Prostate gland (tissue), 2 donors: Measurements from ENCODE around the gene ADH1B.

ENCODE experiments used
- POLR2A ChIP-seq: fragments of 450-650 bp; IDR thresholded peaks from one replicate; pipeline ENCODE4 v1.6.1; 2016; ENCODE audit warnings: antibody characterized with exemption, mild to moderate bottlenecking
- POLR2AphosphoS5 ChIP-seq: sonication (generic); formaldehyde crosslinking; IDR thresholded peaks from one replicate; pipeline ENCODE4 v1.6.1; 2017; ENCODE audit warnings: antibody characterized with exemption
- TF ChIP-seq, protein P1 (sequence below), 4 experiments: fragments of 200-600 bp in 2 of 4; fragments of 450-650 bp in 2 of 4; sonication (generic) in 2 of 4; IDR thresholded peaks; 1 replicate in 3 of 4; 2 replicates in 1 of 4; pipeline ENCODE4 v1.5.1; 2016 to 2019; ENCODE audit warnings: antibody characterized with exemption in 4 of 4, mild to moderate bottlenecking in 2 of 4, moderate library complexity in 2 of 4

DNA sequence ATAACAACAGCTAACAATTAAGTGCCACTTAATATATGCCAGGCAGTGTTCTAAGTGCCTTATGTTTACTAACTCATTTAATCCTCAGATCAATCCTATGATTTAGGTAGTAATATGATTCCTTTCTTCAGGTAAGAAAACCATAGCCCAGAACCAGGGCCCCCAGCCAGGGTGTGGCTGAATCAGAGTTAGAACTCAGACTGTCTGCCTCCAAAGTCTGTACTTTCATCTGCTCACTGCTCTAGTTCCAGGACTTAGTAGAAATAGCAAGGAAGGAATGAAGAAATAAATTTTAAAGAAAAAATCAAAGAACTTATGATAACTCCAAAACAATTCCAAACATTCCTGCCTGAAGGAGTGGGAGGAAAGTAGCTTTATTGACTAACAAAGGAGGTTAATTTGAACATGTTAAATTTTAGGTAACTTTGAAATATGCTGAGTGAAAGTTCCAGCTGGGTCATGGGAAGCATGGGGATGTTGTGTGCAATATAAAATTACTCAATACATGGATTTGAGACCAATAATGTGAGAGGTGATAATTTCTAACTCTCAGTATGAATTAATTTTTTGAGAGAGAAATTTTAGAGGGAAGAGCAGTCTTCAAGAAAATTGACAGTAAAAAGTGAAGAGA lies 40.2 kb upstream of the ADH1B start:
- TF ChIP-seq POLR2AphosphoS5 (no peak), POLR2A (no peak)
- TF ChIP-seq, protein P1, sequence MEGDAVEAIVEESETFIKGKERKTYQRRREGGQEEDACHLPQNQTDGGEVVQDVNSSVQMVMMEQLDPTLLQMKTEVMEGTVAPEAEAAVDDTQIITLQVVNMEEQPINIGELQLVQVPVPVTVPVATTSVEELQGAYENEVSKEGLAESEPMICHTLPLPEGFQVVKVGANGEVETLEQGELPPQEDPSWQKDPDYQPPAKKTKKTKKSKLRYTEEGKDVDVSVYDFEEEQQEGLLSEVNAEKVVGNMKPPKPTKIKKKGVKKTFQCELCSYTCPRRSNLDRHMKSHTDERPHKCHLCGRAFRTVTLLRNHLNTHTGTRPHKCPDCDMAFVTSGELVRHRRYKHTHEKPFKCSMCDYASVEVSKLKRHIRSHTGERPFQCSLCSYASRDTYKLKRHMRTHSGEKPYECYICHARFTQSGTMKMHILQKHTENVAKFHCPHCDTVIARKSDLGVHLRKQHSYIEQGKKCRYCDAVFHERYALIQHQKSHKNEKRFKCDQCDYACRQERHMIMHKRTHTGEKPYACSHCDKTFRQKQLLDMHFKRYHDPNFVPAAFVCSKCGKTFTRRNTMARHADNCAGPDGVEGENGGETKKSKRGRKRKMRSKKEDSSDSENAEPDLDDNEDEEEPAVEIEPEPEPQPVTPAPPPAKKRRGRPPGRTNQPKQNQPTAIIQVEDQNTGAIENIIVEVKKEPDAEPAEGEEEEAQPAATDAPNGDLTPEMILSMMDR (IDR thresholded peaks at IDR 0.05), result no peak
